CD4-positive, alpha-beta memory T cell (primary cell): ENCODE measurements around the gene MPP3. TPM values are rescaled to one million over a fixed set of nuclear protein-coding genes. Genes with fewer than 3 reads are reported as not detected.
"Not testable (repeated sequence)": the region's sequence is repeated elsewhere in the genome, so short reads cannot be mapped to it uniquely, and the experiment has no call there.

Source experiments
- CTCF ChIA-PET: fragments of 350-600 bp; sonication (Branson Sonifier 250); formaldehyde crosslinking; loops from one replicate; lab custom pipeline; 2021; ENCODE audit warnings: inconsistent platforms; ENCODE audit not compliant: partially characterized antibody; lab: Charles Lee
- POLR2A ChIA-PET: fragments of 350-600 bp; sonication (Branson Sonifier 250); formaldehyde crosslinking; loops from one replicate; lab custom pipeline; 2021; ENCODE audit not compliant: partially characterized antibody; lab: Charles Lee
- DNase-seq, 5 donors: peaks; one replicate each; pipeline versions ENCODE4 v3.0.0 to v3.0.0-alpha.2; 2020 to 2022; ENCODE audit warnings: mixed read lengths in 1 of 5
- H3K27ac ChIP-seq: one replicate; pipeline ENCODE4 v1.7.0; 2013; ENCODE audit warnings: low read depth, low read length
- H3K27me3 ChIP-seq: 2 replicates; pipeline ENCODE4 v1.7.0; 2013; ENCODE audit warnings: mild to moderate bottlenecking, low read length, moderate library complexity; ENCODE audit not compliant: insufficient read depth
- H3K36me3 ChIP-seq: 2 replicates; pipeline ENCODE4 v1.7.0; 2013; ENCODE audit warnings: mild to moderate bottlenecking, low read length, moderate library complexity; ENCODE audit not compliant: insufficient read depth
- H3K4me1 ChIP-seq: 2 replicates; pipeline ENCODE4 v1.7.0; 2013; ENCODE audit warnings: mild to moderate bottlenecking, low read length, moderate library complexity; ENCODE audit not compliant: insufficient read depth
- H3K4me3 ChIP-seq, 2 donors: one replicate each; pipeline ENCODE4 v1.7.0; 2013; ENCODE audit warnings: low read length in 2 of 2, mild to moderate bottlenecking in 1 of 2
- H3K9me3 ChIP-seq, 2 donors: one replicate each; pipeline ENCODE4 v1.7.0; 2013; ENCODE audit warnings: low read length in 2 of 2, control low read depth in 1 of 2; ENCODE audit not compliant: control insufficient read depth in 1 of 2
- H3K27ac Mint-ChIP-seq, 7 donors: one replicate each; pipeline ENCODE4 v1.8.0; 2020 to 2021; ENCODE audit warnings: mixed read lengths in 7 of 7, mild to moderate bottlenecking in 6 of 7, inconsistent platforms in 3 of 7, moderate library complexity in 3 of 7
- H3K27me3 Mint-ChIP-seq, 2 donors: one replicate each; pipeline ENCODE4 v1.8.0; 2020 to 2021; ENCODE audit warnings: mixed read lengths in 2 of 2
- H3K36me3 Mint-ChIP-seq, 2 donors: one replicate each; pipeline ENCODE4 v1.8.0; 2020 to 2021; ENCODE audit warnings: mixed read lengths in 2 of 2, inconsistent platforms in 1 of 2, mild to moderate bottlenecking in 1 of 2
- H3K4me1 Mint-ChIP-seq, 4 donors: one replicate each; pipeline ENCODE4 v1.8.0; 2020 to 2021; ENCODE audit warnings: mixed read lengths in 4 of 4, mild to moderate bottlenecking in 1 of 4
- H3K4me3 Mint-ChIP-seq, 8 donors: one replicate each; pipeline ENCODE4 v1.8.0; 2020 to 2021; ENCODE audit warnings: mixed read lengths in 8 of 8, mild to moderate bottlenecking in 7 of 8, moderate library complexity in 6 of 8, inconsistent platforms in 3 of 8
- H3K9me3 Mint-ChIP-seq, 8 donors: one replicate each; pipeline ENCODE4 v1.8.0; 2020 to 2021; ENCODE audit warnings: mixed read lengths in 8 of 8, mild to moderate bottlenecking in 5 of 8, inconsistent platforms in 3 of 8, moderate library complexity in 1 of 8
- intact Hi-C: fragments of 100-400 bp; cut with micrococcal nuclease; formaldehyde crosslinking; loops from one replicate; pipeline ENCODE4 v1.15.1; 2023
- polyA plus RNA-seq, 2 donors: library from polyadenylated mRNA; unstranded; fragments of 300-500 nt; fragmentation: Illumina TruSeq; gene quantifications; one replicate each; pipeline ENCODE4 v1.2.3, GENCODE V29; 2021
- total RNA-seq, 2 experiments: library from RNA; stranded (reverse); gene quantifications; one replicate each; pipeline ENCODE4 v1.2.3, GENCODE V29; 2021

MPP3 gene
- total and polyA plus RNA-seq, 4 experiments from 2014 or later = 0.30 to 0.32 TPM; not detected in 2

DNA sequence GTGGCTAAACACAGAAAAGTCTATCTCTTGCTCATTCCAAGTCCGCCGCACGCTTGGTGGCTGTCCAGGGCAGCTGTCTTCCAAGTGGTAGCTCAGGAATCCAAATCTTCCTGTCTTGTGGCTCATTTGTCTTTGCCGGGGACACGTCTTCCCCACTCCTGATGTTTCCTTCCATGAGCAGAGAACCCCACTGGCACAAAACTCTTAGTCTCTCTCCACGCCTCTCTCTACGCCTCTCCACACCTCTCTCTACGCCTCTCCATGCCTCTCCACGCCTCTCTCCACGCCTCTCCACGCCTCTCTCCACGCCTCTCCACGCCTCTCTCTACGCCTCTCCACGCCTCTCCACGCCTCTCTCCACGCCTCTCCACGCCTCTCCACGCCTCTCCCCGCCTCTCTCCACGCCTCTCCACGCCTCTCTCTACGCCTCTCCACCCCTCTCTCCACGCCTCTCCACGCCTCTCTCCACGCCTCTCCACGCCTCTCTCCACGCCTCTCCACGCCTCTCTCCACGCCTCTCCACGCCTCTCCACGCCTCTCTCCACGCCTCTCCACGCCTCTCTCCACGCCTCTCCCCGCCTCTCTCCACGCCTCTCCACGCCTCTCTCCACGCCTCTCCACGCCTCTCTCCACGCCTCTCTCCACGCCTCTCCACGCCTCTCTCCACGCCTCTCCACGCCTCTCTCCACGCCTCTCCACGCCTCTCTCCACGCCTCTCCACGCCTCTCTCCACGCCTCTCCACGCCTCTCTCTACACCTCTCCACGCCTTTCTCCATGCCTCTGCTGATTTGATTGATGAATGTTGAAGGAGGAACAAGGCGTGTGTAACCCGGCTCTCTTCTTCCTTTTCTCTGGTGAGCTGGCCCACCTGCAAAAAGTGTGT, 9.4 kb upstream of the MPP3 start:
- H3K27ac ChIP-seq, H3K4me3 Mint-ChIP-seq, H3K4me1 ChIP-seq, H3K36me3 ChIP-seq, DNase-seq, H3K27me3 ChIP-seq, intact Hi-C loops, H3K27ac Mint-ChIP-seq, H3K9me3 Mint-ChIP-seq, H3K9me3 ChIP-seq, H3K4me3 ChIP-seq, H3K36me3 Mint-ChIP-seq, H3K4me1 Mint-ChIP-seq, POLR2A ChIA-PET: not testable (repeated sequence)
- peaks cover 11 to 13% of the 10 kb centered on the region in 2 donors for H3K27me3 Mint-ChIP-seq
- CTCF ChIA-PET = interaction anchor here (0.8 kb wide), 1 partner anchor 76 kb away, joined by 4 read pairs; no protein-coding TSS in a partner anchor

DNA sequence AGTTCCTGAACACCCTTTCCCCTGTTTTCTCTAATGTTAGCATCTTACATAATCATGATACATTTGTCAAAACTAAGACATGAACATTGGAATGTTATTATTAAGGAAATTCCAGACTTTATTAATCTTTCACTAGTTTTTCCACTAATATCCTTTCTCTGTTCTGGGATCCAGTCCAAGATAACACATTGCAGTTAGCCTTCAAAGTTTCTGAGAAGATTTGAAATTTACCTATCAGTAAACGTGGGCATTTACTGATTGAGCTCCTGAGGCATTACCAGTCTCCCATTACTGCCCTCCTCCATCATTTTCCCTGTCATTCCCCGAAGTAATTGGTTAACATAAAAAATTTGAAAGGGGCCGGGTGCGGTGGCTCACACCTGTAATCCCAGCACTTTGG, 8.3 kb upstream of the MPP3 start:
- DNase-seq = no peak
- Mint-ChIP-seq H3K4me1 (peaks cover 0 to 3% (median 0%) of the 10 kb centered on the region in 4 donors), H3K4me3 (no peak overlapping the region), H3K9me3 (no peaks in the 10 kb centered on the region), H3K27me3 (peaks cover 13 to 14% of the 10 kb centered on the region in 2 donors), H3K27ac (no peak overlapping the region), H3K36me3 (no peaks in the 10 kb centered on the region)
- Histone ChIP-seq H3K4me3 (no peak overlapping the region), H3K9me3 (no peaks in the 10 kb centered on the region), H3K36me3 (no peaks in the 10 kb centered on the region), H3K27me3 (no peaks in the 10 kb centered on the region), H3K27ac (no peak overlapping the region), H3K4me1 (no peaks in the 10 kb centered on the region)
- intact Hi-C loops = no loop called here
- CTCF ChIA-PET = interaction anchor here (0.8 kb wide), 1 partner anchor 75 kb away, joined by 4 read pairs; no protein-coding TSS in a partner anchor
- POLR2A ChIA-PET = no interaction called here

DNA sequence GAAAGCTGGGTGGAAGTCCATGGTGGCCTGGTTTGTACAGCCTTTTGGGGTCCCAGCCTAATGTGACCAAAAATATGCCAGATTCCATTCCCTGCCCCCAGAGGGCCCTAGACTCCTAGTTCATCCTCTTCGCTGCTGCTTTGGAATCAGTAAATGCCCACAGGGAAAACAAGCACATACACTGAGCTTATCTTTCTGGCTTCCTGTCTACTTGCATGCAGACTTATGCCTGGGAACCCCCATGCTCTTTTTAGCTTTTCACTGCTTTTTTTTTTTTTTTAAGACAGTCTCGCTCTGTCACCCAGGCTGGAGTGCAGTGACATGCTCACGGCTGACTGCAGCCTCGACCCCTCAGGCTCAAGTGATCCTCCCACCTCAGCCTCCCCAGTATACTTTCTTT, 7.9 kb upstream of the MPP3 start:
- no peaks in the 10 kb centered on the region for H3K4me1 ChIP-seq
- ChIA-PET CTCF (no interaction called here), POLR2A (no interaction called here)
- intact Hi-C loops = no loop called here
- no peak overlapping the region for H3K27ac ChIP-seq
- H3K27ac Mint-ChIP-seq = no peak overlapping the region
- no peak overlapping the region for H3K4me3 ChIP-seq
- DNase-seq = no peak
- no peak overlapping the region for H3K4me3 Mint-ChIP-seq
- H3K4me1 Mint-ChIP-seq = no peaks in the 10 kb centered on the region
- H3K27me3 Mint-ChIP-seq = peaks cover 13 to 14% of the 10 kb centered on the region in 2 donors
- no peaks in the 10 kb centered on the region for H3K36me3 Mint-ChIP-seq
- H3K36me3 ChIP-seq = no peaks in the 10 kb centered on the region
- H3K9me3 ChIP-seq = no peaks in the 10 kb centered on the region
- no peaks in the 10 kb centered on the region for H3K9me3 Mint-ChIP-seq
- no peaks in the 10 kb centered on the region for H3K27me3 ChIP-seq

DNA sequence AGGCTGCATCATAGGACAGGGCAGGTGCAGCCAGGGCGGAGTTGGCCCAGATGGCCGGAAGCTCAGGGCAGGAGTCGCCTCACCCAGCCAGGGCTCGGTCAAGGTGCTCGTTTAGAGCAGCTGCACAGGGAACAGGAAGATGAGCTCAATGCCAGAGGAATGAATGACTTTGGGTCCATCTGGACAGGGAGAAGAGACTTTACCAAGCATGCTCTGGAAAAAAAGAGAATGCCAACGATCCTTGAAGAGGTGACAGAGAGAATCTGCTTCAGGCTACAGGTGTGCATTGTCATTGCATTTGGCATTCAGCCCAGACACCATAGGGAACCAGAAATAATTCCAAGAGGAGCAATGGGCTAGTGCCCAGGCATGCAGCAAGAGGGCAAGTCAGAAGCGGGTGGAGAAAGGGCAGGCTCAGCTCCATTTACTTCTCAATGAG, 6.7 kb upstream of the MPP3 start:
- CTCF ChIA-PET = interaction anchor here (0.9 to 1.2 kb wide), 2 partner anchors 9 to 16 kb away, joined by 3 read pairs; no protein-coding TSS in a partner anchor
- H3K4me3 ChIP-seq = no peak overlapping the region
- intact Hi-C loops = no loop called here
- H3K27me3 ChIP-seq = no peaks in the 10 kb centered on the region
- Mint-ChIP-seq H3K4me3 (no peak overlapping the region), H3K36me3 (no peaks in the 10 kb centered on the region), H3K4me1 (no peaks in the 10 kb centered on the region), H3K27ac (no peak overlapping the region), H3K27me3 (peaks cover 13% of the 10 kb centered on the region in 2 donors), H3K9me3 (no peaks in the 10 kb centered on the region)
- H3K9me3 ChIP-seq = no peaks in the 10 kb centered on the region
- H3K27ac ChIP-seq = no peak overlapping the region
- H3K36me3 ChIP-seq = no peaks in the 10 kb centered on the region
- POLR2A ChIA-PET = no interaction called here
- H3K4me1 ChIP-seq = no peaks in the 10 kb centered on the region
- DNase-seq = no peak

- peaks cover 14 to 26% of the 10 kb centered on the region in 2 donors for H3K27me3 Mint-ChIP-seq
- CTCF ChIA-PET = no interaction called here
- peak overlapping the region; percentile 19 to 89 (median 72) for H3K4me3 Mint-ChIP-seq
These were observed 1.2 kb upstream of the MPP3 start for GRCh38 chr17:43834106-43834505.

GRCh38 chr17:43832168-43832975, 574 bp downstream of the MPP3 start:
- DNase-seq = no peak
- H3K36me3 ChIP-seq = no peaks in the 10 kb centered on the region
- intact Hi-C loops = no loop called here
- CTCF ChIA-PET = interaction anchor here (1.1 kb wide), 1 partner anchor 14 kb away, joined by 4 read pairs; the partner anchor contains the start of gene CD300LG
- no peak overlapping the region for H3K27ac ChIP-seq
- peak overlapping the region in 1 of 2 donors; percentile 41 for H3K4me3 ChIP-seq
- peaks cover 11 to 22% of the 10 kb centered on the region in 2 donors for H3K27me3 Mint-ChIP-seq
- POLR2A ChIA-PET = no interaction called here
- peaks cover 5 to 27% (median 17%) of the 10 kb centered on the region in 4 donors for H3K4me1 Mint-ChIP-seq
- H3K4me3 Mint-ChIP-seq = peak overlapping the region; percentile 69 to 83 (median 80)
- H3K27me3 ChIP-seq = peaks cover 13% of the 10 kb centered on the region
- peak overlapping the region in 1 of 7 donors; percentile 51 for H3K27ac Mint-ChIP-seq
- H3K4me1 ChIP-seq = peaks cover 13% of the 10 kb centered on the region
- no peaks in the 10 kb centered on the region for H3K9me3 ChIP-seq
- H3K9me3 Mint-ChIP-seq = no peaks in the 10 kb centered on the region
- H3K36me3 Mint-ChIP-seq = no peaks in the 10 kb centered on the region

More at GRCh38 chr17:43834106-43834505, 1.2 kb upstream of the MPP3 start:
- intact Hi-C loops = no loop called here
- Histone ChIP-seq H3K27me3 (peaks cover 13% of the 10 kb centered on the region), H3K27ac (no peak overlapping the region), H3K4me1 (peaks cover 13% of the 10 kb centered on the region), H3K9me3 (no peaks in the 10 kb centered on the region), H3K4me3 (no peak overlapping the region), H3K36me3 (no peaks in the 10 kb centered on the region)
- no peak overlapping the region for H3K27ac Mint-ChIP-seq
- H3K36me3 Mint-ChIP-seq = no peaks in the 10 kb centered on the region
- DNase-seq = no peak
- H3K4me1 Mint-ChIP-seq = peaks cover 5 to 27% (median 17%) of the 10 kb centered on the region in 4 donors
- no peaks in the 10 kb centered on the region for H3K9me3 Mint-ChIP-seq
- POLR2A ChIA-PET = no interaction called here

GRCh38 chr17:43831633-43832032, 1.3 kb downstream of the MPP3 start:
- intact Hi-C loops = no loop called here
- POLR2A ChIA-PET = no interaction called here
- H3K4me1 Mint-ChIP-seq = peaks cover 5 to 27% (median 17%) of the 10 kb centered on the region in 4 donors

More at GRCh38 chr17:43831633-43832032, 1.3 kb downstream of the MPP3 start:
- peaks cover 13% of the 10 kb centered on the region for H3K27me3 ChIP-seq
- H3K27ac ChIP-seq = no peak overlapping the region
- no peaks in the 10 kb centered on the region for H3K9me3 ChIP-seq
- CTCF ChIA-PET = interaction anchor here (1.1 kb wide), 1 partner anchor 15 kb away, joined by 4 read pairs; the partner anchor contains the start of gene CD300LG
- Mint-ChIP-seq H3K27me3 (peaks cover 10 to 22% of the 10 kb centered on the region in 2 donors), H3K4me3 (peak overlapping the region; percentile 70 to 81 (median 80)), H3K9me3 (no peaks in the 10 kb centered on the region), H3K27ac (no peak overlapping the region), H3K36me3 (no peaks in the 10 kb centered on the region)
- H3K4me1 ChIP-seq = peaks cover 13% of the 10 kb centered on the region
- H3K36me3 ChIP-seq = no peaks in the 10 kb centered on the region
- H3K4me3 ChIP-seq = no peak overlapping the region
- no peak for DNase-seq
